ENCODE results near the gene LHFPL6. TPM values are rescaled to one million over a fixed set of nuclear protein-coding genes. Genes with fewer than 3 reads are reported as not detected.

LHFPL6 gene
- total RNA-seq, 3 donors from 2014 or later: 4.9 to 26.1 (median 8.3) TPM

GRCh38 chr13:39457274-39457673, 145.7 kb downstream of the LHFPL6 start:
- intact Hi-C loops (cut with DNase I, micrococcal nuclease): no loop called here
- H3K4me3 ChIP-seq: no peak overlapping the region

GRCh38 chr13:39455521-39456175, 147.3 kb downstream of the LHFPL6 start:
- DNase-seq (no peak), ATAC-seq (no peak)
- no peak for TF ChIP-seq CTCF (IDR thresholded peaks at IDR 0.05)

More at GRCh38 chr13:39457274-39457673, 145.7 kb downstream of the LHFPL6 start:
- no peaks in the 10 kb centered on the region for H3K9me3 ChIP-seq
- no peak for TF ChIP-seq CTCF (IDR thresholded peaks at IDR 0.05)
- no peaks in the 10 kb centered on the region for H3K36me3 ChIP-seq (ENCODE audit: low read depth)
- ATAC-seq (no peak), DNase-seq (no peak)
- H3K4me1 ChIP-seq (ENCODE audit: low read depth): no peaks in the 10 kb centered on the region

GRCh38 chr13:39452834-39453233, 150.2 kb downstream of the LHFPL6 start:
- ATAC-seq (no peak), DNase-seq (no peak)
- intact Hi-C loops (cut with DNase I, micrococcal nuclease): no loop called here

More at GRCh38 chr13:39455521-39456175, 147.3 kb downstream of the LHFPL6 start:
- Histone ChIP-seq H3K9me3 (no peaks in the 10 kb centered on the region), H3K4me1 (ENCODE audit: low read depth) (no peaks in the 10 kb centered on the region), H3K36me3 (ENCODE audit: low read depth) (no peaks in the 10 kb centered on the region), H3K4me3 (no peak overlapping the region)
- intact Hi-C loops (cut with DNase I, micrococcal nuclease): no loop called here

GRCh38 chr13:39452417-39452816, 150.6 kb downstream of the LHFPL6 start:
- H3K4me1 ChIP-seq (ENCODE audit: low read depth): no peaks in the 10 kb centered on the region
- ATAC-seq (no peak), DNase-seq (no peak)
- intact Hi-C loops (cut with DNase I, micrococcal nuclease): no loop called here
- no peaks in the 10 kb centered on the region for H3K9me3 ChIP-seq
- H3K36me3 ChIP-seq (ENCODE audit: low read depth): no peaks in the 10 kb centered on the region
- no peak overlapping the region for H3K4me3 ChIP-seq
- TF ChIP-seq CTCF (IDR thresholded peaks at IDR 0.05): no peak

More at GRCh38 chr13:39452834-39453233, 150.2 kb downstream of the LHFPL6 start:
- TF ChIP-seq CTCF (IDR thresholded peaks at IDR 0.05): no peak
- Histone ChIP-seq H3K36me3 (ENCODE audit: low read depth) (no peaks in the 10 kb centered on the region), H3K4me3 (no peak overlapping the region), H3K9me3 (no peaks in the 10 kb centered on the region), H3K4me1 (ENCODE audit: low read depth) (no peaks in the 10 kb centered on the region)

- Histone ChIP-seq H3K36me3 (ENCODE audit: low read depth) (no peaks in the 10 kb centered on the region), H3K4me3 (no peak overlapping the region), H3K4me1 (ENCODE audit: low read depth) (no peaks in the 10 kb centered on the region), H3K9me3 (no peaks in the 10 kb centered on the region)
- intact Hi-C loops (cut with DNase I, micrococcal nuclease): no loop called here
- ATAC-seq: peak; percentile 22
- TF ChIP-seq CTCF (IDR thresholded peaks at IDR 0.05): no peak
- DNase-seq: peak in 2 of 3 donors; percentile 25 to 42
These were observed 151.1 kb downstream of the LHFPL6 start for GRCh38 chr13:39451860-39452301.
